Naive B cell (primary cell): ENCODE measurements around the gene SORCS2. TPM values are rescaled to one million over a fixed set of nuclear protein-coding genes. Genes with fewer than 3 reads are reported as not detected.

ENCODE experiments used
- ATAC-seq, 2 donors: fragments of 150-1000 bp; cut with Tn5 transposase; 2 replicates each; pipeline ENCODE4 v1.10.0; 2021; ENCODE audit warnings: low read depth in 2 of 2, mild to moderate bottlenecking in 2 of 2, moderate library complexity in 2 of 2
- DNase-seq: peaks from one replicate; pipeline ENCODE4 v3.0.0; 2022
- H3K27ac Mint-ChIP-seq, 6 donors: one replicate each; pipeline ENCODE4 v1.8.0; 2020 to 2022; ENCODE audit warnings: mild to moderate bottlenecking in 6 of 6, mixed read lengths in 6 of 6, moderate library complexity in 5 of 6, inconsistent platforms in 2 of 6
- H3K27me3 Mint-ChIP-seq, 3 donors: one replicate each; pipeline ENCODE4 v1.8.0; 2021 to 2022; ENCODE audit warnings: mixed read lengths in 3 of 3, mild to moderate bottlenecking in 1 of 3
- H3K36me3 Mint-ChIP-seq, 2 donors: one replicate each; pipeline ENCODE4 v1.8.0; 2020 to 2022; ENCODE audit warnings: mixed read lengths in 2 of 2, inconsistent platforms in 1 of 2, mild to moderate bottlenecking in 1 of 2
- H3K4me1 Mint-ChIP-seq, 3 donors: one replicate each; pipeline ENCODE4 v1.8.0; 2020 to 2022; ENCODE audit warnings: mixed read lengths in 3 of 3, inconsistent platforms in 1 of 3, mild to moderate bottlenecking in 1 of 3, moderate library complexity in 1 of 3
- H3K4me3 Mint-ChIP-seq, 8 donors: one replicate each; pipeline ENCODE4 v1.8.0; 2020 to 2022; ENCODE audit warnings: mild to moderate bottlenecking in 8 of 8, mixed read lengths in 8 of 8, moderate library complexity in 8 of 8, inconsistent platforms in 2 of 8
- H3K9me3 Mint-ChIP-seq, 7 donors: one replicate each; pipeline ENCODE4 v1.8.0; 2020 to 2022; ENCODE audit warnings: mixed read lengths in 7 of 7, mild to moderate bottlenecking in 5 of 7, inconsistent platforms in 2 of 7, moderate library complexity in 1 of 7
- polyA plus RNA-seq, 6 donors: library from polyadenylated mRNA; unstranded; fragments of 300-500 nt; fragmentation: Illumina TruSeq; gene quantifications; one replicate each; pipeline ENCODE4 v1.2.3, GENCODE V29; 2021; ENCODE audit warnings: low read depth in 6 of 6

SORCS2 gene
- polyA plus RNA-seq, 6 donors from 2014 or later: not detected

DNA sequence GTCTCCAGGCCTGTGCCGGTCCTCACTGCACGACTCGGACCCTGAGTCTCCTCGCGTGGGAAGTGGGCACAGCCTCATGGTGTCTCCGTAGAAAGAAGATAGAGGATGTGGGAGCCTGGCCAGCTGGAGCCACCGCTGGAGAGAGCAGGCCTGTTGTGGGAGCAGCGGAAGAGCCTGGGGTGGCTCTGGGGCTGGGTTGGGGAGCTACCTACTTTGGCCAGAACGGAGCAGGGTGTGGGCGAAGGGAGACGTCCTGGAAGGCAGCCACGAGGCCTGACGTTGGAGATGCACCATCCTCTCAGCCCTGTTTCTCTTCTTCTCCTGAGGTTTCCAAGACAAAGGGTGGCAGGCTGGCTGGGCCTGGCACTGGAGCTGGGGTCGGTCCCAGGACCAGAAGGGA is 93.8 kb downstream of the SORCS2 start:
- Mint-ChIP-seq H3K9me3 (peaks cover 0 to 6% (median 2%) of the 10 kb centered on the region in 7 donors), H3K36me3 (no peaks in the 10 kb centered on the region), H3K27ac (no peak overlapping the region), H3K27me3 (peaks cover 3 to 38% (median 29%) of the 10 kb centered on the region in 3 donors), H3K4me3 (no peak overlapping the region), H3K4me1 (peaks cover 0 to 4% (median 0%) of the 10 kb centered on the region in 3 donors)
- no peak for ATAC-seq
- DNase-seq: no peak

DNA sequence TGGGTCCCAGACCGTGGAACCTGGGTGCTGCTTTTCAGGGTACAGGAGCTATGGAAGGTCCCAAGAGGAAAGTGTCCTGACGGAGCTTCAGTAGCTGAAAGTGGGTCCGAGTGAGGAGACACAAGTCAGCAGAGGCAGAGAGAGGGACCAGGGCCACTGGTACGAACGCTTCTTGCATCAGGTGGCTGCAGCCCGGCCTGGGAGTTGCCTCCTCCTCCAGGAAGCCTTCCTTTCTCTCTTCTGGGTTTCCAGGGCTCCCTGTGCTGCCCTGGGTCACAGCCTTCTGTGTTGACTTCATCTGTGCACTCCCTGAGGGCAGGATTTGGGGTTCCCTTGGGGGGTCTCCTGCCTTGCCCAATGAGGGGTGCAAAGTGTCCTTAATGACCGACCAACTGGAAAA is 94.5 kb downstream of the SORCS2 start:
- Mint-ChIP-seq H3K4me3 (no peak overlapping the region), H3K27me3 (peaks cover 3 to 39% (median 29%) of the 10 kb centered on the region in 3 donors)
- DNase-seq: no peak

DNA sequence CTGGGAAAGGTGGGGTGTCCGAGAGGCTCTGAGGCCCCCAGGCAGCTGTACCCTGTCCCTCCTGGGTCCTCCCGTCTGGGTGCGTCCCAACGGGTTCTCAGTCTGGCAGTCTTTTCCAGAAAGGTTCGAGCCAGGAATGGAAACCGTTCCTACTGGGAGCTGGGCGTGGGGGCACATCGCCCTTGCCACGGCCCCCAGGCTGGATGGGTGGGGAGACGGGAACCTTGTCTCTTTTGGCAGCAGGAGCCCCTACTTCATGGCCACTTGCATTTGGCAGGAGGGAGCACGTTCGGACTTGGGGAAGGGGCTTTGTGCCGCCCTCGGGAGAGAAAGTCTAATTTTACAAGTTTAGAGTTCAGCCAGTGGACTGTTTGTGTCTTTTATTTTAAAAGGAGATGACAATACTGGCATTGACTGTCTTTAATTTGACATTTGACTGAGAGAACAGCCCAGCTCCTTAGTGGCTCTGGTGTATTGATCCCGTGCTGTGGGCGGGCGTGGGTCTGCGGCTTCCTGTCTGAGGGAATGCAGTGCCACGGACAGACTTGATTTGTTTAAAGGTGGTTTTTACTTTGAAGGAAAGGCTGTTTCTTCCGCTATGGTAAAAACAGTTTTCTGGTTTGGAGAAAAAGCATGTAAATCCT is 95.1 kb downstream of the SORCS2 start:
- no peak overlapping the region for H3K4me3 Mint-ChIP-seq
- peaks cover 1 to 39% (median 28%) of the 10 kb centered on the region in 3 donors for H3K27me3 Mint-ChIP-seq
- peaks cover 0 to 4% (median 0%) of the 10 kb centered on the region in 3 donors for H3K4me1 Mint-ChIP-seq
- no peaks in the 10 kb centered on the region for H3K36me3 Mint-ChIP-seq
- peaks cover 0 to 6% (median 1%) of the 10 kb centered on the region in 7 donors for H3K9me3 Mint-ChIP-seq
- no peak for DNase-seq
- no peak for ATAC-seq
- H3K27ac Mint-ChIP-seq: no peak overlapping the region

More for the DNA sequence above, 94.5 kb downstream of the SORCS2 start:
- Mint-ChIP-seq H3K27ac (no peak overlapping the region), H3K9me3 (peaks cover 0 to 6% (median 2%) of the 10 kb centered on the region in 7 donors), H3K4me1 (peaks cover 0 to 4% (median 0%) of the 10 kb centered on the region in 3 donors), H3K36me3 (no peaks in the 10 kb centered on the region)
- no peak for ATAC-seq

DNA sequence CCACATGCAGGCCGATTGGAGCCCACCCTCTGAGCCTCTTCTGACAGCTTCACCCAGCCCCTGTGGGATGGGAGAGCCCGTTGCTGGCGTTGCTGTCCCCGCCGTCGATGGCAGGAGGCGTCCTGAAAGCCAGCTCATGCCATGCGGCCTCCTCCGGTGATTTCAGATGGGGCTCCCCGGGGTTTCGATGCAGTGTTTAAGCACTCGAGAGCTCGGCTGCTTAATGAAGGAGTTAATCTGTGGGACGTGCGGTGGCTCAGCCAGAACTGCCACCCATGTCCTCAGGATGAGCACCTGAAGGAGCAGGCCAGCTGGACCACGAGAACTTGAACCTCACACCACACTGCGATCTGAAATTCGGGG is 95.6 kb downstream of the SORCS2 start:
- ATAC-seq (no peak), DNase-seq (no peak)
- H3K36me3 Mint-ChIP-seq: no peaks in the 10 kb centered on the region
- H3K4me3 Mint-ChIP-seq: no peak overlapping the region
- peaks cover 0 to 5% (median 0%) of the 10 kb centered on the region in 7 donors for H3K9me3 Mint-ChIP-seq
- peaks cover 0 to 4% (median 0%) of the 10 kb centered on the region in 3 donors for H3K4me1 Mint-ChIP-seq
- peaks cover 0 to 39% (median 23%) of the 10 kb centered on the region in 3 donors for H3K27me3 Mint-ChIP-seq
- no peak overlapping the region for H3K27ac Mint-ChIP-seq

DNA sequence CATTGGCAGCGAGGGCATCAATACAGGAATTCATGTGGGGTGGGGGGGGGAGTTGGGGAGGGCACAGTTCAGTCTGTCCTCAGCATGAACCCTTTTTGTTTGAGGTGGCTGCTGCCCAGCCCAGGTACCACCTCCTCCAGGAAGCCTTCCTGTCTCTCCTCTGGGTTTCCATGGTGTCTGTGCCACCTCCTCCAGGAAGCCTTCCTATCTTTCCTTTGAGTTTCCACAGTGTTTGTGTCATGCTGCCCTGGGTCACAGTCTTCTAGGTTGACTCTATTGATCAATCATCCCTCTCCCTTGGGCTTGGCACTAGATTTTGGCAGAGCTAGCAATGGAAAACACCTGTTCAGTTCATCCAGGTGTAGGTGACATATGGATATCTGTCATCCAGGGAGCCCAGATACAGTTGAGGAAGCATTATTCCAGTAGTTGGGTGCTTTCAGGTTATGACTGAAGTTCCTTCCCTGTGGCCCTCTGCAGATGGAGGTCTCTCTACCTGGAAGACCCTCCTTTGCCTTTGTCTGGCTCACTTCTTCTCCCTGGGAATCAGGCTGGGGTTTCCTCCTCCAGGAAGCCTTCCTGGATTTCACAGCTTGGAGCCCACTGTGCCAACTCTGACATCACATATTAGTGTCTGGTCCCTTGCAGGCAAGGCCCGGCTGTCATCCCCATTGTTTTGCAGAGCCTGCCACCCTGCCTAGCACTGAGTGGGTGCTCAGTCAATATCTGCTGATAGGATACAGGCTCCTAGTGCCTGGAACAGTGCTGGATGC is 96.6 kb downstream of the SORCS2 start:
- peaks cover 0 to 5% (median 0%) of the 10 kb centered on the region in 7 donors for H3K9me3 Mint-ChIP-seq
- peaks cover 0 to 4% (median 1%) of the 10 kb centered on the region in 3 donors for H3K4me1 Mint-ChIP-seq
- ATAC-seq: no peak
- no peak overlapping the region for H3K27ac Mint-ChIP-seq
- no peaks in the 10 kb centered on the region for H3K36me3 Mint-ChIP-seq
- no peak for DNase-seq
- H3K4me3 Mint-ChIP-seq: no peak overlapping the region
- H3K27me3 Mint-ChIP-seq: peaks cover 0 to 39% (median 18%) of the 10 kb centered on the region in 3 donors

DNA sequence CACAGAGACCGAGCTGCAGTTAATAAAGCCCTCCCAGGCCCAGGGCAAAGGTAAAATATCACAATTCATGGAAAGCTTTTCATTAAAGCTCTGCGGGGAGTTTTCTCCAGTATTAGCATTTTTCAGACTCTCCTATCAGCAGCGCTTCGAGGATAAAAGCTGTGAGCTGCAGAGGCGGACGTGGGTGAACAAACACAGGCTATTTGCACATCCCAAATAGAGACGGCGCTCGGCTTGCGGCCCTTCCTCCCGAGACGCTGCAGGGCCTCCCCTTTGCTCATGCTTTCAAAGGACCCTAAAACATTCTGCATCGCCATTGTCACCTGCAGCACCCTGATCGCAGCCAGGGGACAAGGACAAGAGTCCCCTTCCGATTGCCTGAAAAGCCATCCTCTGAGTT is 97.3 kb downstream of the SORCS2 start:
- peaks cover 0 to 39% (median 18%) of the 10 kb centered on the region in 3 donors for H3K27me3 Mint-ChIP-seq
- no peak overlapping the region for H3K27ac Mint-ChIP-seq
- DNase-seq (no peak), ATAC-seq (no peak)
- H3K4me3 Mint-ChIP-seq: no peak overlapping the region
- peaks cover 0 to 5% (median 0%) of the 10 kb centered on the region in 7 donors for H3K9me3 Mint-ChIP-seq
- peaks cover 0 to 4% (median 1%) of the 10 kb centered on the region in 3 donors for H3K4me1 Mint-ChIP-seq
- H3K36me3 Mint-ChIP-seq: no peaks in the 10 kb centered on the region

DNA sequence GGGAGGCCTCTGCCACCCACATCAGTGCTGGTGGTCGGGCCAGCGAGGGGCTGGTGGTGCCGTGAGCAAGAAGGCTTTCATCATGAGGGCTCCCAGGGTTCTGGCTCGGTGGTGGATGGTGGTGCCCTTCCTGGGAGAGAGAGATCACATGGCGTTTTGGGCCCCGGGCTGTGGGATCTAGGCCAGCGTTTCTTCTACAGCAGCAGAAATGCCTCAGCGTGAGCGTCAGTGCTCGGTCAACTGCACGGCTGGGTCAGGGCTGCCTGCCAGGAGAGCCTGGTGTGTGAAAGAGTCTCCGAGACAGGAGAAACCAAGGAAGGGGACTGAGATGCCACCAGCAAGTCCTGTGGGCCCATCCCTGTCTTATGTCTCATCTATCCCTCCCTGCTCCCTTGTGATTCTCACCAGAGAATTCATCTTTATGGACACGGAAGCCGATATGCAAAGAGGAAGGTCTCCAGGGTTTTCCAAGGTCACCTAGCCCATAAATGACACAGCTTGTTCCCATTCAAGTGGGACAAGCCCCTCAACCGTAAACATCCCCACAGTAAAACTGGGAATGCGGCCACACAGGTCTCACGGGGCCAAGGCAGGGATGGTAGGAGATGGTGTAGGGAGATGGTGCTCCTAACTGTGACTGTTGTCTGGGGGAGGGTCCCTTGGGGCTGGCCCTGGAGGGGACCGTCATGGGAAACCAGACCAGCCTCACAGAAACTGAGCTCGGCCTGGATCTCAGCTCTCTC is 99.2 kb downstream of the SORCS2 start:
- H3K9me3 Mint-ChIP-seq: peaks cover 0 to 5% (median 0%) of the 10 kb centered on the region in 7 donors
- H3K27me3 Mint-ChIP-seq: peaks cover 0 to 32% (median 10%) of the 10 kb centered on the region in 3 donors
- H3K36me3 Mint-ChIP-seq: no peaks in the 10 kb centered on the region
- peaks cover 0 to 4% (median 1%) of the 10 kb centered on the region in 3 donors for H3K4me1 Mint-ChIP-seq
- no peak overlapping the region for H3K4me3 Mint-ChIP-seq
- no peak overlapping the region for H3K27ac Mint-ChIP-seq
- ATAC-seq (no peak), DNase-seq (no peak)

DNA sequence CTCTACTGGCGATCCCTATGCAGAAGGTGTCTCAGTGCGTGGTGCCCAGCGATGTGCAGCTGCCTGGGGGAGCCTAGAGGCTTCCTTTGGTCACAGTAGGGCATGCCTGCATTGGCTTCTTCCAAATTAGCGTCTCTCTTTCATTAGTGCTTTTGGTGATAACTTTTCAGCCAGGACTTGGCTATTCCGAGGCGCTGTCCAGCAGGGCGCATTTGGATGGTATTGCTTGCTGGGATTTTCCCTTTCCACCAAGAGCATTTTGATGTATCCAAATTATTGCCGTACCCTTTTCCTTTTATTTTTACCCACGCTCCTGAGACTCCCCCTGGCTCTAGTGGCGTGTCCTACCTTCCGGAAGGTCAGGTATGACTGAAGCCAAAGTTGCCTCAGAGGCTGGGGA is 101.4 kb downstream of the SORCS2 start:
- Mint-ChIP-seq H3K36me3 (no peaks in the 10 kb centered on the region), H3K4me3 (no peak overlapping the region), H3K27me3 (peaks cover 4 to 27% (median 5%) of the 10 kb centered on the region in 3 donors), H3K27ac (no peak overlapping the region), H3K9me3 (peaks cover 0 to 5% (median 0%) of the 10 kb centered on the region in 7 donors), H3K4me1 (peaks cover 0 to 4% (median 1%) of the 10 kb centered on the region in 3 donors)
- ATAC-seq (no peak), DNase-seq (no peak)

DNA sequence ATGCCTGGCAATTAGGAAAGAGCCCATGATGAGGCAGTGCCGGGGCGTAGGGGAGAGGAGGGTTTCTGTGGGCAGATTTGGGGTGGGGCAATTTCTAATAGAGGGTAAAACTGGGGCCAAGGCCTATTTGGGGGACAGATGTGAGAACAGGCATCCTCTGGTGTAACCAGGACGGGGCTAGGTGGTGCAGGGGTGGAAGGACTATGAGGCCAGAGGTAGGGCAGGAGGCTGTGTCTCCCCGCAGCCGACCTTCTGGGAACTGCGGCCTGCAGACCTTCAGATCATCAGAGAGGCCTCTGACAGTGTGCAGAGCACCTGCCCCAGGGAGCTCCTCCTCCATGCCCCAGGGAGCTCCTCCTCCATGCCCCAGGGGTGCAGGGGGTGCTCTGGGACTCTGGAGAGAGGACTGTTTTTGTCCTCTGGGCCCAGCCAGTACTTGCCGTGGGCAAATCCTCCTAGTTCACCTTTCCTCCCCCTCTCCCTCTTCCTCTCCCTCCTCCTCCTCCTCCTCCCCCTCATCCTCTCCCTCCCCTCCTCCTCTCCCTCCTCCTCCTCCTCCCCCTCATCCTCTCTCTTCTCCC is 101.9 kb downstream of the SORCS2 start:
- Mint-ChIP-seq H3K4me1 (peaks cover 0 to 4% (median 1%) of the 10 kb centered on the region in 3 donors), H3K9me3 (peaks cover 0 to 5% (median 0%) of the 10 kb centered on the region in 7 donors), H3K27me3 (peaks cover 0 to 26% (median 4%) of the 10 kb centered on the region in 3 donors), H3K27ac (no peak overlapping the region), H3K4me3 (no peak overlapping the region), H3K36me3 (no peaks in the 10 kb centered on the region)
- DNase-seq (no peak), ATAC-seq (no peak)

DNA sequence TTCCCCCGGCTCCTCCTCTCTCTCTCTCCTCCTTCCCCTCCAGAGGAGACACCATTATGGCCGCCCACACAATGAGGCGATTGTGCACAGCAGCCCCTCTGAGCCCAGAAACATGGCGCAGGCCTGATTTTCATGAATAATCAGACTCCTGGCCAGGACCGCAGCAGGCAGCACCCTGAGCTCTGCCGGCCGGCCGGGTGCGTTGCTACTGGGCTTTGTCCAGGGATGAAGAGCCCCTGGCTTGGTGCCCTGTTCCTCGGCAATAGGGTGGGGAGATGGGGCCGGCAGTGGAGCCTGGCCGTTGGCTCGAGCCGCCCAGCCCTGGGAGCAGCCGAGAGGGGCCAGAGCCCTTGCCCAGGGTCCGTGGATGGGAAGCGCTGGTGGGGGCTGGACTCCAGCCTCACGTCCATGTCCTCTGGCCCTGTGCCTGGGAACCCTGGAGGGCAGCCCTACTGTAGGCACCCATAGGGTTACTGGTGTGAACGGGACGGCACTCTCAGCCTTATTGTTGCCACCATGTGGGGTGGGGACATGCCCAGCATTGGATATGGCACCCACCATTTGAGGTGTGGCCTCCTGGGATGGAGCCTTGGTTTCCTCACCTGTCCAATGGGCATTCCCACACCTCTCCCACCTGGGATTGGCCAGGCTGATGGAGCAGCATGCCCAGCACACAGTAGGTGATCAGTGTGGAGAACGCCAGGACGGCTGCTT is 103.0 kb downstream of the SORCS2 start:
- H3K27ac Mint-ChIP-seq: no peak overlapping the region
- H3K9me3 Mint-ChIP-seq: peaks cover 0 to 5% (median 0%) of the 10 kb centered on the region in 7 donors
- ATAC-seq: no peak
- peaks cover 0 to 12% (median 1%) of the 10 kb centered on the region in 3 donors for H3K4me1 Mint-ChIP-seq
- H3K27me3 Mint-ChIP-seq: peaks cover 0 to 33% (median 4%) of the 10 kb centered on the region in 3 donors
- DNase-seq: no peak
- H3K36me3 Mint-ChIP-seq: no peaks in the 10 kb centered on the region
- H3K4me3 Mint-ChIP-seq: no peak overlapping the region

DNA sequence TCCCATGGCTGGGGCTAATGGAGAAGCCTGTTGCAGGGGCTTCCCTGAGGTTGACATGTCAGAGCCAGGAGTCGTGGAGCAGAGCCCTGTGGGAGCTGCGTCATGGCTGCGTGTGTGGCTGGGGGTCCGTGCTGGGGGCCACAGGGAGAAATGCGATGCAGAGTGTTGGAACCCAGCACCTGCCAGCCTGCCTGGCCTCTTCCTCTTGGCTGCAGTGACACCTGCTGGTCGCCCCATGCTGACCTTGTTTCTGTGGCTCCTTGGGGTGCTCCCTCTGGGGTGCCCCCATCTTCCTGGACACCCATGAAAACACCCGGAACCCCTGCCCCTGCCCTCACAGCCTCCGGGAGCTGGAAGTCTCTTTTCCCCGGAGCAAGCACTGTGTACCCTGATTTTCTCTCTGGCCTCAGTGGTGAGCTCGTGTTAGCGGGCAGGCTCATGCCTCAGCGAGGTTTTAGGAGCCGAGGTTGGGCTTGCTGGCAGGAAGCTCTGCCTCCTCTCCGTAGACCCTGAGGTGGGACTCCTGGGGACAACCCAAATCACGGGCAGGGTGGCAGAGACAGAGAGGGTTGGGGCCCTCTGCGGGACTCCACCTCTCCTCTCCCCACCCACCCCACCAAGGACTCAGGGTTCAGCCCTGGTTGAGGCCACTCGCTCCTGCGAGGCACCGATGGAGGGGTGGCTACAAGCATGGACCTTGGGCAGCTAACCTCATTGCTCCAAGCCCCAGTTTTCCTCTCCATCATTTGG is 103.7 kb downstream of the SORCS2 start:
- H3K27ac Mint-ChIP-seq: no peak overlapping the region
- ATAC-seq (no peak), DNase-seq (no peak)
- no peaks in the 10 kb centered on the region for H3K36me3 Mint-ChIP-seq
- H3K27me3 Mint-ChIP-seq: peaks cover 0 to 25% (median 4%) of the 10 kb centered on the region in 3 donors
- peaks cover 0 to 7% (median 1%) of the 10 kb centered on the region in 3 donors for H3K4me1 Mint-ChIP-seq
- peaks cover 0 to 5% (median 0%) of the 10 kb centered on the region in 7 donors for H3K9me3 Mint-ChIP-seq
- no peak overlapping the region for H3K4me3 Mint-ChIP-seq
